Upper lobe of left lung (tissue), 6 donors: ENCODE data around the gene RERE. TPM values are rescaled to one million over a fixed set of nuclear protein-coding genes. Genes with fewer than 3 reads are reported as not detected.

ENCODE experiments used
- ATAC-seq, 2 donors: fragments of 200-7000 bp; cut with Tn5 transposase; one replicate each; pipeline ENCODE4 v1.9.1; 2022; ENCODE audit warnings: mild to moderate bottlenecking in 2 of 2, moderate library complexity in 2 of 2; ENCODE audit not compliant: low FRiP score in 2 of 2
- DNase-seq, 2 donors: peaks; one replicate each; pipeline ENCODE4 v3.0.0-alpha.2; 2019 to 2020
- H3K27ac ChIP-seq, 4 donors: fragments of 200-600 bp; sonication (generic); one replicate each; pipeline ENCODE4 v1.5.1; 2016 to 2019
- H3K27me3 ChIP-seq, 4 donors: fragments of 200-600 bp; sonication (generic); one replicate each; pipeline ENCODE4 v1.5.1; 2017 to 2019
- H3K36me3 ChIP-seq, 4 donors: fragments of 200-600 bp; sonication (generic); one replicate each; pipeline ENCODE4 v1.5.1; 2016 to 2019
- H3K4me1 ChIP-seq, 4 donors: fragments of 200-600 bp; sonication (generic); one replicate each; pipeline ENCODE4 v1.5.1; 2018 to 2019
- H3K4me3 ChIP-seq, 4 donors: fragments of 200-600 bp; sonication (generic); one replicate each; pipeline ENCODE4 v1.5.1; 2017 to 2019; ENCODE audit warnings: mild to moderate bottlenecking in 2 of 4, moderate library complexity in 1 of 4
- H3K9me3 ChIP-seq, 4 donors: fragments of 200-600 bp; sonication (generic); one replicate each; pipeline ENCODE4 v1.5.1; 2018 to 2019
- EP300 ChIP-seq, 4 donors: sonication (generic); formaldehyde crosslinking; IDR thresholded peaks; one replicate each; pipeline ENCODE4 v1.5.1; 2017; ENCODE audit warnings: antibody characterized with exemption in 4 of 4, control low read depth in 2 of 4
- POLR2A ChIP-seq, 4 donors: fragments of 450-650 bp; IDR thresholded peaks; one replicate each; pipeline ENCODE4 v1.5.1; 2016 to 2017; ENCODE audit warnings: antibody characterized with exemption in 4 of 4, mild to moderate bottlenecking in 2 of 4
- POLR2AphosphoS5 ChIP-seq, 2 donors: sonication (generic); formaldehyde crosslinking; IDR thresholded peaks; one replicate each; pipeline ENCODE4 v1.5.1; 2017; ENCODE audit warnings: antibody characterized with exemption in 2 of 2
- WGBS, 2 donors: methylation state at CpG; one replicate each; pipeline ENCODE4 v1.1.5; 2017 to 2018; 5-methylcytosine and 5-hydroxymethylcytosine counted together
- total RNA-seq, 6 donors: library from RNA; depleted of rRNA in 4 of 6; stranded (reverse); fragments of >200 nt in 4 of 6; gene quantifications; one replicate each; pipeline versions ENCODE4 v1.1.0 to v1.2.1, GENCODE V29; 2016 to 2021
- TF ChIP-seq, protein P1 (sequence below), 6 experiments: fragments of 450-650 bp in 4 of 6; fragments of 200-600 bp in 2 of 6; sonication (generic) in 2 of 6; IDR thresholded peaks; one replicate each; pipeline ENCODE4 v1.5.1; 2016 to 2019; ENCODE audit warnings: antibody characterized with exemption in 6 of 6
- donor health status: DM: no; HTN: no; CAD: no; lungs with moderate emphysema.
- donor health status: DM: no; HTN: yes; CAD: no; lungs with severe emphysema.

RERE gene
- total RNA-seq, 6 donors from 2014 or later: 75.5 to 222 (median 104) TPM

DNA sequence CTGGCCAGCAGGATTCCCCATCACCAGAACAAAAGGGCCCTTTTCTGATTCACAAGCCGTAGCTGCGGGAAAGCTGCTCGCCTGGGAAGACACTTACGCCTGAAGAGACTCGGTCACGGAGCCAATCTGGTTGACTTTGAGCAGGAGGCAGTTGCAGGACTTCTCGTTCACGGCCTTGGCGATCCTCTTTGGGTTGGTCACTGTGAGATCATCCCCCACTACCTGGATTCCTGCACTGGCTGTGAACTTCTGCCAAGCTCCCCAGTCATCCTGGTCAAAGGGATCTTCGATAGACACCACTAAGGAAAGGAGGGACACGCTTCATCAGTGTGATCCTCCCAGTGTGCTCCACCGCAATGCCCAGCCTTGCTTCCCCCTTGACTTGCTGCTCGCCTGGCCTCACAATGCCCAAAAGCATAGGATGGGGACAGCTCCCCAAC is 46.4 kb upstream of the RERE start:
- ATAC-seq (no peak), DNase-seq (no peak)
- 98 to 99% methylated on average over 10 to 13 of the region's 13 CpGs for WGBS, 2 donors
- Histone ChIP-seq H3K9me3 (no peaks in the 10 kb centered on the region), H3K27me3 (no peaks in the 10 kb centered on the region), H3K4me3 (no peak overlapping the region), H3K27ac (no peak overlapping the region), H3K4me1 (peaks cover 6 to 15% (median 11%) of the 10 kb centered on the region in 4 donors), H3K36me3 (peaks cover 70 to 100% (median 91%) of the 10 kb centered on the region in 4 donors)
- TF ChIP-seq POLR2A (IDR thresholded peaks at IDR 0.05) (no peak), EP300 (IDR thresholded peaks at IDR 0.05) (no peak), POLR2AphosphoS5 (IDR thresholded peaks at IDR 0.05) (no peak)
- TF ChIP-seq, protein P1, sequence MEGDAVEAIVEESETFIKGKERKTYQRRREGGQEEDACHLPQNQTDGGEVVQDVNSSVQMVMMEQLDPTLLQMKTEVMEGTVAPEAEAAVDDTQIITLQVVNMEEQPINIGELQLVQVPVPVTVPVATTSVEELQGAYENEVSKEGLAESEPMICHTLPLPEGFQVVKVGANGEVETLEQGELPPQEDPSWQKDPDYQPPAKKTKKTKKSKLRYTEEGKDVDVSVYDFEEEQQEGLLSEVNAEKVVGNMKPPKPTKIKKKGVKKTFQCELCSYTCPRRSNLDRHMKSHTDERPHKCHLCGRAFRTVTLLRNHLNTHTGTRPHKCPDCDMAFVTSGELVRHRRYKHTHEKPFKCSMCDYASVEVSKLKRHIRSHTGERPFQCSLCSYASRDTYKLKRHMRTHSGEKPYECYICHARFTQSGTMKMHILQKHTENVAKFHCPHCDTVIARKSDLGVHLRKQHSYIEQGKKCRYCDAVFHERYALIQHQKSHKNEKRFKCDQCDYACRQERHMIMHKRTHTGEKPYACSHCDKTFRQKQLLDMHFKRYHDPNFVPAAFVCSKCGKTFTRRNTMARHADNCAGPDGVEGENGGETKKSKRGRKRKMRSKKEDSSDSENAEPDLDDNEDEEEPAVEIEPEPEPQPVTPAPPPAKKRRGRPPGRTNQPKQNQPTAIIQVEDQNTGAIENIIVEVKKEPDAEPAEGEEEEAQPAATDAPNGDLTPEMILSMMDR (IDR thresholded peaks at IDR 0.05): no peak

DNA sequence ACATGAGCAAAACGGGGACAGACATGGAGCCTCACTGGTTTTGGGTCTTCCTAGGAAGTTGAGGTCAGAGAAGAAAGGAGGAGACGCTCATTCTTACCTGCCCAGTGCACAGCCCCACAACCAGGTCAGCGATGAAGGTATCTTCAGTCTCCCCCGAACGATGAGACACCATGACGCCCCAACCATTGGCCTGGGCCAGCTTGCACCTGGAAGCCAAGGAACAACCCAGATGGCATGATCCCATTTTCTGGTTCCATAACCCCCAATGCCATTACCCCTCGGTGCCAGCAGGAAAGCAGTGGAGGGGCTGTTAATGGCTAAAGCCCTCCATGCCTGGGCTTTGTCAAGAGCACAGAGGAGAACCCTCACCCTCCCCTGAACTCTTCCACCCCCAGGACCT is 45.7 kb upstream of the RERE start:
- 95 to 98% methylated on average over 7 of the region's 7 CpGs for WGBS, 2 donors
- no peak overlapping the region for H3K4me3 ChIP-seq
- no peaks in the 10 kb centered on the region for H3K9me3 ChIP-seq
- no peaks in the 10 kb centered on the region for H3K27me3 ChIP-seq
- H3K4me1 ChIP-seq: peaks cover 13 to 21% (median 17%) of the 10 kb centered on the region in 4 donors
- DNase-seq (no peak), ATAC-seq (no peak)
- no peak overlapping the region for H3K27ac ChIP-seq
- peaks cover 70 to 98% (median 91%) of the 10 kb centered on the region in 4 donors for H3K36me3 ChIP-seq
- TF ChIP-seq POLR2A (IDR thresholded peaks at IDR 0.05) (no peak), EP300 (IDR thresholded peaks at IDR 0.05) (no peak)
- TF ChIP-seq, protein P1 (IDR thresholded peaks at IDR 0.05): no peak

DNA sequence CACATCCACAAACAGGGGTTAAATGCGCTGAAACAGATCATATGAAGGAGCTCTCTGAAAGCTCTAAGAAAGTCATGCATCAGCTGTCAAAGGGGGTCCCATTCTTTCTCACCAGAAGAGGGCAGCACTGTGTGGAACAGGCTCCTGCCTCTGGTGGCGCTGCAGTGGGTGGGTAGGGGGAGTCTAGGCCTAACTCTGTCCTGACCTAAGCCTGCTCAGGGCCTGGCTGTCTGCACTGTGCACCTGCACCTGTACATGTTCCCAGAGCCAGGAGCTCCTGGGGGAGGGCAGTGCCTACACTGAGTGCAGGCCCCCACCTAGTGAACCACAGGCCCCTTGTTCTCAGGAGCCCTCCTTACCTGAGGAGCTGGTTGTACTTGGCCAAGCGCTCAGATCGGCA is 45.1 kb upstream of the RERE start:
- H3K4me1 ChIP-seq: peaks cover 19 to 27% (median 23%) of the 10 kb centered on the region in 4 donors
- no peak for DNase-seq
- H3K36me3 ChIP-seq: peaks cover 68 to 98% (median 89%) of the 10 kb centered on the region in 4 donors
- no peaks in the 10 kb centered on the region for H3K9me3 ChIP-seq
- ATAC-seq: peak in 1 of 2 donors; percentile 27
- no peak overlapping the region for H3K4me3 ChIP-seq
- H3K27ac ChIP-seq: no peak overlapping the region
- WGBS, 2 donors: 85 to 93% methylated on average over 3 to 4 of the region's 4 CpGs
- TF ChIP-seq, protein P1 (IDR thresholded peaks at IDR 0.05): peak in 4 of 6 experiments; percentile 10 to 37 (median 28)
- TF ChIP-seq POLR2AphosphoS5 (IDR thresholded peaks at IDR 0.05): no peak
- TF ChIP-seq EP300 (IDR thresholded peaks at IDR 0.05): no peak
- no peaks in the 10 kb centered on the region for H3K27me3 ChIP-seq

DNA sequence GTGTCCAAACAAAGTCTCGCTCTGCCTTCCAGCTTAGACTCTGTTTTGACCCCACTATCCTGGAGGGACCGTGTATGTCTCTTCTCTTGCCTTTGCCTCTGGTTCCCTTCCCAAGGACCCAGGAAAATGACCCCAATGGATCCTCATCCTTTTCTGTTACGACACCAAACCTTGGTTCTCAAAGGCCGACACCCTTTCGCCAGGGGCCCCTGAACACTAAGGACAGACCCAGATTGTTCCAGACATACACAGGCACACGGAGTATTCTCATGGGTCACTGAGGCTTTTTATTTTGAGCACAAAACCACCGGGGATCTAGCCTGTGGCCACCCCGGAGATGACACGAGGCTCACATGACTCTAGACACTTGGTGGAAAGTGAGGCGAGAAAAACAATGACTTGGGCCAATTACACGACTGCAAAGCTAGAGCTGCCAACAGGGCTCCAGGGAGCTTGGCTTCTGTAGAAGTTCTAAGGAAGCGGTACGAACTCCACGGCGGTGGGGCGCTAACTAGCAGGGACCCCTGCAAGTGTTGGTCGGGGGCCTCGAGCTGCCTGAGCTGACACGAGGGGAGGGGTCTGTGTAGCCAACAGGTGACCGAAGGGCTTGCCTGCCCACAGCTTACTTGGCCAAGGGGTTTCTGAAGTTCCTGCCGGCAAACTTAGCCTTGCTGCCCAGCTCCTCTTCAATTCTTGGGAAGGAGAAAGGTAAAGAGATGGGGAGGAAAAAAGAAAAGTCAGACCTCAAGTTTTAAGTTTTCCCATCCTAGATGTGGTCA is 43.5 kb upstream of the RERE start:
- WGBS, 2 donors: 89% methylated on average over 21 of the region's 21 CpGs
- no peak for DNase-seq
- Histone ChIP-seq H3K27me3 (no peaks in the 10 kb centered on the region), H3K4me3 (no peak overlapping the region), H3K27ac (no peak overlapping the region), H3K36me3 (peaks cover 53 to 94% (median 79%) of the 10 kb centered on the region in 4 donors), H3K9me3 (no peaks in the 10 kb centered on the region), H3K4me1 (peaks cover 21 to 23% (median 22%) of the 10 kb centered on the region in 4 donors)
- no peak for ATAC-seq
- TF ChIP-seq POLR2A (IDR thresholded peaks at IDR 0.05) (no peak), POLR2AphosphoS5 (IDR thresholded peaks at IDR 0.05) (no peak), EP300 (IDR thresholded peaks at IDR 0.05) (no peak)
- TF ChIP-seq, protein P1 (IDR thresholded peaks at IDR 0.05): no peak
